HG03108 (cell line): ENCODE results near the gene FNIP1.
"Not testable (repeated sequence)": the region's sequence is repeated elsewhere in the genome, so short reads cannot be mapped to it uniquely, and the experiment has no call there.

Experiments used
- ATAC-seq: cut with Tn5 transposase; IDR thresholded peaks from one replicate; pipeline ENCODE4 v1.9.1; 2021; ENCODE audit warnings: moderate library complexity; ENCODE audit not compliant: unreplicated experiment

Gene FNIP1

GRCh38 chr5:131787736-131788135, 9.1 kb downstream of the FNIP1 start:
- ATAC-seq: no peak

DNA sequence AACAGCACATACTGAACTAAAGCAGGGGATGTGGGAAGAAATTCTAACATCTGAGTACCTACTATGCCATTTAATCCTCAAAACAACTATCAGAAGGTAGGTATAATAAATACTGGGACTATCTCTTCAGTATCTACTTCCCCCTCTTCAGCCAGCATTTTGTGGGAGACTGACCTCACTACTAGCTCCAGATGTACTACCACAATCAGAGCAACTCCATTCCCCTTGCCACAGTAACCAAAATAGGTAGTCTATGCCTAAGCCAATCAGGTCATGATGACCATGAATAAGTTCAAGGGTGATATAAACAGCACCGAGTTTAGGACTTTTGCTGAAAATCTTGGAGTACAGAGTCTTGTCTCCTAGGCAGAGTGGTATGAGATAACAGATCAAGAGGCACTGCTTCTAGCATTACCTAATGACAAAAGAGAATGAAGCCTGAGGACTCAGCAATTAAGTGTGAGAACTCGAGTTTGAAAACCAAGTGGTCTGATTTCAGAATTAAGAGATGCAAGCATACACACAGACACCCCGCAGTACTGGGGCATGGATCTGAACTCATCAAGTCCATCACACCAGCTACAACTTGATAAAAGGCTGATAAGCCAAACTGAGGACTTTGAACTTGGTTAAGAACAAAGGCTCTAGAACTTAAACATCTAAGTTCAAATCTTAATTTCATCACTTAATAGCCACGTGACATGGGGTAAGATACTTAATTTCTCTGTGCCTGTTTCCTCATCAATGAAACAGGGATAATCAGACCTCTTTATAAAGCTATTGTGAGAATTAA, 9.7 kb downstream of the FNIP1 start:
- no peak for ATAC-seq

DNA sequence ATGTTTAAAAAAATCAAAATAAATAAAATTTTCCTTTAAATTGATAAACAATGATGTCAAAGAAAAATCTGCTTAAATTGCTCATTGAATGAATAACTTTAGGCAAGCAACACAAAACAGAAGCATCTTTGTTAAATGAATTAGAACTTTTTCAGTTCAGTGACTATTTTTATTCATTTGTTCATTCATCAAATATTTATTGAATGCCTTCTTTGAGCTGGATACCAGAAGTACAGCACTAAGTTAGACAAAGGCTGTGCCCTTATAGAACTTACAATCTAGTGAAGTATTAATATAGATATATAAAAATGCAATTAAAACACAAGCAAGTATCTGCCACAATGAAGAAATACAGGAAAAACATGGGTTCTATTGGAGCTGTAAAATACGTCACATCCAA, 10.8 kb downstream of the FNIP1 start:
- ATAC-seq: no peak

- no peak for ATAC-seq
Measured at GRCh38 chr5:131783874-131784273, 12.9 kb downstream of the FNIP1 start.

- ATAC-seq: no peak
Measured at GRCh38 chr5:131783357-131783756, 13.5 kb downstream of the FNIP1 start.

DNA sequence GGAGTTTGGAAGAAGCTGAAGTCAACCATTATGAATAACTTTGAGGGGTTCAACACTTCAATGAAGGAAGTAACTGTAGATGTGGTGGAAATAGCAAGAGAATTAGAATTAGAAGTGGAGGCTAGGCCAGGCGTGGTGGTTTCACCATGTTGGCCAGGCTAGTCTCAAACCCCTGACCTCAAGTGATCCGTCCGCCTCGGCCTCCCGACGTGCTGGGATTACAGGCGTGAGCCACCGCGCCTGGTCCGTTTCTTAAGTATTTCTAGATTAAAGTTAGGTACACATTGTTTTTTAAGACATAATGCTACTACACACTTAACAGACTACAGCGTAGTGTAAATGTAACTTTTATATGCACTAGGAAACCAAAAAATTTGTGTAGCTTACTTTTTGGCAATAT, 14.1 kb downstream of the FNIP1 start:
- ATAC-seq: no peak

GRCh38 chr5:131778141-131778540, 18.7 kb downstream of the FNIP1 start:
- not testable (repeated sequence) for ATAC-seq

DNA sequence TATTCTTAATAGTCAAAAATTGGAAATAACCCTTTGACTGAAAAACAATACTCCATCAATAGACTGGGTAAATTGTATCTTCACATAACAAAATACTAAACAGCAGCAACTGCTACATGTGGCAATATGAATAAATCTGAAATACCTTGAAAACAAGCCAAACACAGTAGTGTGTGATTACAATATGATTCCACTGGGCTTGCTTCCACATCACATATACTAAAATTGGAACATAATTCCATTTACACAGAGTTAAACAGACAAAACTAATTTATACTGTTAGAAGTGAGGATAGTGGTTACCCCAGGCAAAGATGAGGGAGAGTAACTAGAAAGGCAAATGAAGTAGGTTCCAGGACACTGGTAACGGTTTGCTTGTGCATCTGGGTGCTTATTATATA, 20.4 kb downstream of the FNIP1 start:
- no peak for ATAC-seq

DNA sequence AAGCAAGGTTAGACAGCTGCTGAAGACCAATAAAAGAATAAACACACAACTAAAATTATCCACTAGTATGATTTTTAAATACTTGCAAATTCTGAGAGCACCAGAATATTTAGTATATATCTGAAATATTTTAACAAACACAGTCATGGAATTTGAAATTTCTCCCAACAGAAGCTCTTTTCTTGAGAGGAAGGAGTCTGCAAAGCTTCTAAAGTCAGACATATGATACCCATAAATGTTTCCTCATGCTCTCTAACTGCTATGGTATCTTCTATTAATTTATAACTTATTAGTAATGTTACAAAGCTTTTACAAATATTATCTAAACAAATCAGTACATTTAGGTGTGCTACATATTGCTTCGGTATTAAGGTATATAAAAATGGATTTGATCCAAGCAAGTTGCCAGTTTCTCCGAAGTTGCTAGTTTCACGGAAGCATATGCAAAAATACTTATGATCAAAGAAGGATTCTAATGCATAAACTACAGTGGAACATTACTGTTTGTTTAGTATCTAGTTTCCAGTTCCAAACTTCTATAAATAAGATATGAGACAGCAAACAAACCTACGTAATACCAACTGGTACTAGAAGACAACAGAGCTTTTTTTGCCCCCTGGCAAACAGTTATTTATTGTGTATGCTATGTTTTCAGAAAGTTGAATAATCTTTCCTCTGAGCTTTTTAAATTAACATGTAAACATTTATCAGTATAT, 22.0 kb downstream of the FNIP1 start:
- ATAC-seq: no peak

DNA sequence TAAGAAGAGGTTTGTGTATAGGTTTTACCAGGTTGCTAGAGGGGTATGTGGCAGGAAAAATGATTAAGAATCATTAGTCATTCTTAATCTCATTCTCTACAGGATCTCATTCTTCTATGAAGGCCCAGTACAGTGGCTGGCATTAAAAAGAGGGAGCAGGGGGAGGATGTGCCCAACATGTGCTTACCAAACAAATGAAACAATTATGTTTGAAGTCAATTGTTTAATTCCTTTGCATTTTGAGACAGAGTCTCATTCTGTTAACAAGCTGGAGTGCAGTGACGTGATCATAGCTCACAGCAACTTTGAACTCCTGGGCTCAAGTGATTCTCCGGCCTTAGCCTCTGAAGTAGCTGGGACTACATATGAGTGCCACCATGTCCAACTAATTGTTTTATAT, 23.0 kb downstream of the FNIP1 start:
- ATAC-seq: no peak

DNA sequence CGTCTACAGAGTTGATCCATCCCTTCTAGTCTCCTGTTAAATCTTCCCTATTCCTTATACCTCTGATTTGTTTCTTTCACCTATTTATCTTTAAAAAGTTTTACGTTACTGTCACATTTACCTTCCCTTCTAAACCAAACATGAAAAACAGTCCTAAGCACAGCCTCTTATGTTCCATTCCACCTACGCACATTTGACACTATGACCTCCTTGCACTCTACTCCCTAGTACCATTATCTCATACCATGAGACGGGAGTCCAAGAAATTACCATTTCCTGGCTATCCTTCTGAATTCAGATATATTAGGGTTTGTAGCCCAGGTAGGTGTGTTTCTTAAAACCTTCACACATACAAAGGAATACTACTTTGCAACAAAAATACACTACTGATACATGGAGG, 25.1 kb downstream of the FNIP1 start:
- no peak for ATAC-seq

DNA sequence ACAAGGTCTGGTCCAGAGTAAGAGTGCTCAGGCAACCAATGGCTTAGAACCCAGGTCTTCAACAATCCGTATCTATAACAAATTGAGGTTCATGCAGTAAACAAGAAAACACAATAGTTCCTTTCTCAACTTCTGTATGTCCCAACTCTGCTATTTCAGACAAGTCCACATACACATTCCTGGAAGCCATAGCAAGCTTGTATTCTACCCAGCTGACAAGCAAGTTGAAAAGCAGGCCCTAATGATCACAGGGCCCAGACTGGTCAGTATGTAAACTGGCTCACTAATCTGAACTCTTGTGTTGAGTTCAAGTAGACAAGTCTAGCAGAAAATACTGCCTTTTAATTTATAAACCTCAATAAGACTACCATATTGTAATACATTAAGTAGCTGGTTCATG, 26.9 kb downstream of the FNIP1 start:
- no peak for ATAC-seq

GRCh38 chr5:131769336-131769735, 27.5 kb downstream of the FNIP1 start:
- ATAC-seq: no peak

GRCh38 chr5:131767891-131768290, 28.9 kb downstream of the FNIP1 start:
- ATAC-seq: no peak

DNA sequence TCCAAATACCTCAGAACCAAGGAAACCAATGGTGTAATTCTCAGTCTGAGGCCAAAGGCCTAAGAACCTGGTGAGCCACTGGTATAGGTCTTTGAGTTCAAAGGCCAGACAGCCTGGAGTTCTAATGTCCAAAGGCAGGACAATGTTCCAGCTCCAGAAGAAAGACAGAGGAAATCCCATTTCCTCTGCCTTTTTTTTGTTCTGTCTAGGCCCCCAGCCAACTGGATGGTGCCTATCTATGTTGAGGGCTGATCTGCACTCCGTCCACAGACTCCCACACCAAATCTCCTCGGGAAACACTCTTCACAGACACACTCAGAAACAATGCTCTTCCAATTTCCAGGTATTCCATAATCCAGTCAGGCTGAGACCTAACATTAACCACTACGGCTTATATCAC, 30.1 kb downstream of the FNIP1 start:
- no peak for ATAC-seq

DNA sequence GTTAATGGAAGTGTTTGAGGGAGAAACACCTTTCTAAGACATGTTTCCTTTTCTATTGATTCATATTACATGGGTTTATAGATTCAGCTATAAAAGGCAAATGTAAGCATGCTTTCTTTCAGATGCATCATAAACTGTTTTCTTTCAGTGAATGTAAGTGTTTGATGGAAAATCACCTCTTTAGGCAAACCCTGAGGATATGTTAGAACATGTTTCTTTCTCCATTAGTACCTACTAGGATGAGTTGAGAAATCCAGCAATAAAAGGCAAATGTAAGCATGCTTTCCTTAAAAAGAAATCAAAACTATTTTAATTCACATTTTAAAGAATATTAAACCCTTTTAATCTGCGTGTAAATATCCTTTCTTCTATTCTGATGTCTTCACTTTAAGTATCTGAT, 31.6 kb downstream of the FNIP1 start:
- no peak for ATAC-seq

- no peak for ATAC-seq
Measured at GRCh38 chr5:131763968-131764367, 32.8 kb downstream of the FNIP1 start.

- no peak for ATAC-seq
Measured at GRCh38 chr5:131760793-131761192, 36.0 kb downstream of the FNIP1 start.

DNA sequence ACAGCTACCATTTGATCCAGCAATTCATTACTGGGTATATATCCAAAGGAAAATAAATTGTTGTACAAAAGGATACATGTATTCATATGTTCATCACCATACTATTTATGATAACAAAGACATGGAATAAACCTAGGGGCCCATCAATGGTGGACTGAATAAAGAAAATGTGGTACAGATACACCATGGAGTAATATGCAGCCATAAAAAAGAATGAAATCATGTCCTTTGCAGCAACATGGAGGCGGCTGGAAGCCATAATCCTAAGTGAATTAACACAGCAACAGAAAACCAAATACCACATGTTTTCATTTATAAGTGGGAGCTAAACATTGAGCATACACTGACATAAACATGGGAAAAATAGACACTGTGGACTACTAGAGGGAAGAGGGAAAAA, 37.1 kb downstream of the FNIP1 start:
- no peak for ATAC-seq

DNA sequence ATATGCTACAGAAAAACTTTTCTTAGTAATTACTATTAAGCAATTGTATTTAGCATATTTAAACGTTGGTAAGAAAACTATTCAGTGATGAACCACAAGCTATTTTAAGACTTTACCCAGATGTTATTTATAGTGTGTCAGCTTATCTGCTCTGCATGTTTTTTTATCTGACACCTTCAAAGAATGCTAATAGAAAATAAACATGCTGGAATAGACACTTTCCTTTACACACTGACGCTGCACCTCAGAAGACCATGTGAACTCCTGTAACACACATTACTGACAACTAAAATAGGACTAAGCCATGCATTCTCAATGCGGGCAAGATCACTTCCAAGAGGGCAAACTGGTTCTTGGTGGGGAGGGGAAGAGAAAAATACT, 38.3 kb downstream of the FNIP1 start:
- ATAC-seq: no peak

GRCh38 chr5:131757830-131758519, 38.8 kb downstream of the FNIP1 start:
- ATAC-seq: no peak

DNA sequence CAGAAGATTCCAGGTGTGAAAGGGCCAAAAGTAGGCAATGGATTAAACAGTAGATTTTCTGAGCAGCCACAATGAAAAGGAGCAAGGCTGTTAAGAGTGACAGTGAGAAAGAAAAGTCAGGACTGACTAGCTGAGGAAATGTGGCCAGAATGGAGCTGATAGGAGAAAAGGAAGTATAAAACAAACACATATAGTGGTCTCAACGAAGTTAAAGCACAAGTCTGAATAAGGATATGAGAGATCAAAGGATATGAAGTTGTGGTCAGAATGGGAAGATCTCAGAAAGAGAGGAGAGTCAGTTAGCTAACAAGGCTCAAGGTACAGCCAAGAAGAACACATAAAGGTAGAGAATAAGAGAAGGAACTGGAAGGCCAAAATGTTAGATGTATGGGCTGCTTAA, 39.9 kb downstream of the FNIP1 start:
- no peak for ATAC-seq
